Measurements from ENCODE around the gene GANAB.

- no peak for TF ChIP-seq CTCF (IDR thresholded peaks at IDR 0.05; ENCODE audit: insufficient read depth, low read depth, low read length)
- no peak for TF ChIP-seq EZH2 (IDR thresholded peaks at IDR 0.05; ENCODE audit: insufficient read depth, low read length)
These were observed 34.6 kb downstream of the GANAB start for GRCh38 chr11:62611705-62612365.
